OCI-LY7 (cell line): ENCODE data around the gene POC1B. TPM values are rescaled to one million over a fixed set of nuclear protein-coding genes. Genes with fewer than 3 reads are reported as not detected.

ENCODE experiments used
- BruUV-seq: library from RNA; stranded (reverse); fragments of 400-500 nt; replicated peaks from 2 replicates; lab custom pipeline; 2021; lab: Mats Ljungman, UMichigan
- CTCF ChIA-PET: fragments of 300-600 bp; sonication (Branson Sonifier 250); formaldehyde crosslinking; loops from one replicate; lab custom pipeline; 2022; ENCODE audit warnings: antibody characterized with exemption; ENCODE audit not compliant: unreplicated experiment; lab: Charles Lee
- POLR2A ChIA-PET: fragments of 300-600 bp; sonication (Branson Sonifier 250); formaldehyde crosslinking; loops from one replicate; lab custom pipeline; 2022; ENCODE audit warnings: antibody characterized with exemption; lab: Charles Lee
- DNase-seq: peaks from one replicate; pipeline ENCODE4 v3.0.0-alpha.2; 2015; ENCODE audit warnings: low spot score
- H2AFZ ChIP-seq: fragments of 200-600 bp; sonication (generic), shearing (Covaris generic); 2 replicates; pipeline ENCODE4 v1.6.1; 2014; ENCODE audit warnings: mild to moderate bottlenecking, antibody characterized with exemption, low read length, moderate library complexity
- H3K27ac ChIP-seq: fragments of 200-600 bp; sonication (generic); 2 replicates; pipeline ENCODE4 v1.5.1; 2014; ENCODE audit warnings: mixed run types, low read depth, mild to moderate bottlenecking, moderate library complexity, low read length, inconsistent platforms; ENCODE audit not compliant: poor library complexity, severe bottlenecking
- H3K36me3 ChIP-seq: fragments of 200-600 bp; sonication (generic); 2 replicates; pipeline ENCODE4 v1.6.1; 2014; ENCODE audit warnings: mild to moderate bottlenecking, antibody characterized with exemption, low read length, moderate library complexity, mixed read lengths; ENCODE audit not compliant: insufficient read depth
- H3K4me1 ChIP-seq: fragments of 200-600 bp; sonication (generic); 2 replicates; pipeline ENCODE4 v1.5.1; 2014; ENCODE audit warnings: mild to moderate bottlenecking, low read length; ENCODE audit not compliant: insufficient read depth, poor library complexity, severe bottlenecking
- H3K4me2 ChIP-seq: fragments of 200-600 bp; sonication (generic); 2 replicates; pipeline ENCODE4 v1.6.1; 2014; ENCODE audit warnings: mild to moderate bottlenecking, low read length
- H3K4me3 ChIP-seq: fragments of 200-600 bp; sonication (generic); 2 replicates; pipeline ENCODE4 v1.5.1; 2014; ENCODE audit warnings: mild to moderate bottlenecking, low read depth, low read length; ENCODE audit not compliant: poor library complexity, severe bottlenecking
- H3K79me2 ChIP-seq: fragments of 200-600 bp; sonication (generic); 2 replicates; pipeline ENCODE4 v1.6.1; 2016; ENCODE audit warnings: low read depth, mild to moderate bottlenecking, low read length, moderate library complexity, mixed read lengths; ENCODE audit not compliant: insufficient read depth
- H3K9me2 ChIP-seq: fragments of 200-600 bp; sonication (generic); 2 replicates; pipeline ENCODE4 v1.6.1; 2016; ENCODE audit warnings: mild to moderate bottlenecking, low read length, mixed read lengths; ENCODE audit not compliant: insufficient read depth
- H3K9me3 ChIP-seq: fragments of 200-600 bp; sonication (generic); 2 replicates; pipeline ENCODE4 v1.6.1; 2014; ENCODE audit warnings: mild to moderate bottlenecking, mixed run types, low read length, mixed read lengths
- H4K20me1 ChIP-seq: fragments of 200-600 bp; sonication (generic); 2 replicates; pipeline ENCODE4 v1.6.1; 2014; ENCODE audit warnings: mild to moderate bottlenecking, antibody characterized with exemption, low read length, moderate library complexity, mixed read lengths; ENCODE audit not compliant: insufficient read depth
- EZH2phosphoT487 ChIP-seq: fragments of 200-600 bp; sonication (generic); IDR thresholded peaks from 2 replicates; pipeline ENCODE4 v1.6.1; 2018; ENCODE audit warnings: low read depth, borderline replicate concordance, mild to moderate bottlenecking, mixed run types, antibody characterized with exemption, low read length, moderate library complexity, mixed read lengths
- intact Hi-C: fragments of 100-400 bp; cut with micrococcal nuclease; formaldehyde crosslinking; loops from one replicate; pipeline ENCODE4 v1.10.0; 2022; ENCODE audit not compliant: unreplicated experiment
- total RNA-seq, 2 experiments: library from RNA; depleted of rRNA in 1 of 2; stranded (reverse); fragments of >200 nt in 1 of 2; shearing (Covaris generic) in 1 of 2; gene quantifications; 2 replicates each; pipeline ENCODE4 v1.2.3, GENCODE V29; 2014 to 2022
- TF ChIP-seq, protein P1 (sequence below): fragments of 200-600 bp; sonication (generic); conservative IDR thresholded peaks from 2 replicates; pipeline ENCODE4 v1.5.1; 2014; ENCODE audit warnings: mild to moderate bottlenecking, antibody characterized with exemption, low read length, moderate library complexity, mixed read lengths

The POC1B gene
- total RNA-seq, 2 experiments from 2014 or later: 28.9 to 30.9 TPM

DNA sequence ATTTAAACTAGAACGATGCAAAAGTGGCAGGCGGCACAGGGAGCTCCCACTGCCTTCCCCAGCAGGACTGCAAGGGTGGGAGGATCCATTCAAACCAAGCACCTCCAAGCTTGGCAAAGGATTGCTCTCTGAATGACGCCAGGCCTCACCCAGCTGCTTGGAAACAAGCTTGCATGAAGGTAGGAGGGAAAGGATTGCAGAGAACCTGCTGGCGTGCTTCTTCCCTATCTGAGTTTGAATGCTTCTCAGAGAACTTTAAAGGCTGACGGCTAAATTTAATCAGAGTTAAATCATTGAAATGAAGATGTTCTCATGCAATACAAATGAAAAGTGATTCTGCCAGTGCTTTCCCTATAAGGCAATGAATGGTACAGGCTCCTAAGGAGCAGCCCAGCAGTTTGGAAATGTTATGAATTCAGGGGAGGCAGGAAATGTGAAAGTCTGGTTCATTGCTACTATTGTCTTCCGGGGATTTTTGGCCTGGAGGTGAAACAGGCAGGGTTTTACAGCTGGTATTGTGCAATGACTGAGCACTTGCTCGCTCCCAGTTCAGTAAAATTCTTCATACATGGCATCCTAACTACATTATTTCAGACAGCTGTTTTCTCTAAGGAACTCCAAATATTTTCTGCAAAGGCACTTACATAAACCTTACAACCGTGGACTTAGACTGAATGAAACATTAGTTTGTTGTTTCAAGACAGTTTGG is 141.6 kb downstream of the POC1B start:
- BruUV-seq: no TSS peak
- no peak overlapping the region for H3K4me2 ChIP-seq
- H2AFZ ChIP-seq: no peak overlapping the region
- intact Hi-C loops: no loop called here
- no peaks in the 10 kb centered on the region for H3K79me2 ChIP-seq
- H3K9me2 ChIP-seq: no peaks in the 10 kb centered on the region
- DNase-seq: no peak
- H3K27ac ChIP-seq: no peak overlapping the region
- no peaks in the 10 kb centered on the region for H4K20me1 ChIP-seq
- H3K36me3 ChIP-seq: no peaks in the 10 kb centered on the region
- no peak for TF ChIP-seq EZH2phosphoT487
- TF ChIP-seq, protein P1, sequence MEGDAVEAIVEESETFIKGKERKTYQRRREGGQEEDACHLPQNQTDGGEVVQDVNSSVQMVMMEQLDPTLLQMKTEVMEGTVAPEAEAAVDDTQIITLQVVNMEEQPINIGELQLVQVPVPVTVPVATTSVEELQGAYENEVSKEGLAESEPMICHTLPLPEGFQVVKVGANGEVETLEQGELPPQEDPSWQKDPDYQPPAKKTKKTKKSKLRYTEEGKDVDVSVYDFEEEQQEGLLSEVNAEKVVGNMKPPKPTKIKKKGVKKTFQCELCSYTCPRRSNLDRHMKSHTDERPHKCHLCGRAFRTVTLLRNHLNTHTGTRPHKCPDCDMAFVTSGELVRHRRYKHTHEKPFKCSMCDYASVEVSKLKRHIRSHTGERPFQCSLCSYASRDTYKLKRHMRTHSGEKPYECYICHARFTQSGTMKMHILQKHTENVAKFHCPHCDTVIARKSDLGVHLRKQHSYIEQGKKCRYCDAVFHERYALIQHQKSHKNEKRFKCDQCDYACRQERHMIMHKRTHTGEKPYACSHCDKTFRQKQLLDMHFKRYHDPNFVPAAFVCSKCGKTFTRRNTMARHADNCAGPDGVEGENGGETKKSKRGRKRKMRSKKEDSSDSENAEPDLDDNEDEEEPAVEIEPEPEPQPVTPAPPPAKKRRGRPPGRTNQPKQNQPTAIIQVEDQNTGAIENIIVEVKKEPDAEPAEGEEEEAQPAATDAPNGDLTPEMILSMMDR: no peak
- POLR2A ChIA-PET: interaction anchor here (0.7 kb wide), 1 partner anchor 9 kb away, joined by 3 read pairs; no protein-coding TSS in a partner anchor
- H3K9me3 ChIP-seq: no peaks in the 10 kb centered on the region
- H3K4me3 ChIP-seq: no peak overlapping the region
- no peaks in the 10 kb centered on the region for H3K4me1 ChIP-seq
- CTCF ChIA-PET: no interaction called here

GRCh38 chr12:89383235-89384049 is 142.4 kb downstream of the POC1B start:
- no peak for DNase-seq
- intact Hi-C loops: no loop called here
- no peaks in the 10 kb centered on the region for H3K9me2 ChIP-seq
- H3K4me3 ChIP-seq: no peak overlapping the region
- TF ChIP-seq EZH2phosphoT487: no peak
- TF ChIP-seq, protein P1: no peak
- H3K36me3 ChIP-seq: no peaks in the 10 kb centered on the region
- no TSS peak for BruUV-seq
- no peaks in the 10 kb centered on the region for H3K4me1 ChIP-seq
- no peak overlapping the region for H3K4me2 ChIP-seq
- CTCF ChIA-PET: no interaction called here
- H3K27ac ChIP-seq: no peak overlapping the region
- no peak overlapping the region for H2AFZ ChIP-seq
- no peaks in the 10 kb centered on the region for H3K9me3 ChIP-seq
- no peaks in the 10 kb centered on the region for H4K20me1 ChIP-seq
- POLR2A ChIA-PET: interaction anchor here (1.0 kb wide), 2 partner anchors 138 to 160 kb away, joined by 3 read pairs; no protein-coding TSS in a partner anchor
- no peaks in the 10 kb centered on the region for H3K79me2 ChIP-seq
